Glomerular visceral epithelial cell (primary cell): ENCODE data around the gene SHANK3.
A peak's percentile ranks its signal among the peaks of the same experiment; 100 is the strongest.
"Not testable (repeated sequence)": the region's sequence is repeated elsewhere in the genome, so short reads cannot be mapped to it uniquely, and the experiment has no call there.

Source experiments
- DNase-seq: peaks from one replicate; pipeline ENCODE4 v3.0.0-alpha.2; 2016; ENCODE audit errors: extremely low spot score

Gene SHANK3

GRCh38 chr22:50672471-50673230 lies at the start of gene SHANK3:
Gene SHANK3 (plus strand): TSS chr22:50672823.
- DNase-seq, result no peak

GRCh38 chr22:50624347-50625130 lies 48.1 kb upstream of the SHANK3 start:
- no peak for DNase-seq

GRCh38 chr22:50625131-50625567 lies 47.5 kb upstream of the SHANK3 start:
- DNase-seq, result no peak

DNA sequence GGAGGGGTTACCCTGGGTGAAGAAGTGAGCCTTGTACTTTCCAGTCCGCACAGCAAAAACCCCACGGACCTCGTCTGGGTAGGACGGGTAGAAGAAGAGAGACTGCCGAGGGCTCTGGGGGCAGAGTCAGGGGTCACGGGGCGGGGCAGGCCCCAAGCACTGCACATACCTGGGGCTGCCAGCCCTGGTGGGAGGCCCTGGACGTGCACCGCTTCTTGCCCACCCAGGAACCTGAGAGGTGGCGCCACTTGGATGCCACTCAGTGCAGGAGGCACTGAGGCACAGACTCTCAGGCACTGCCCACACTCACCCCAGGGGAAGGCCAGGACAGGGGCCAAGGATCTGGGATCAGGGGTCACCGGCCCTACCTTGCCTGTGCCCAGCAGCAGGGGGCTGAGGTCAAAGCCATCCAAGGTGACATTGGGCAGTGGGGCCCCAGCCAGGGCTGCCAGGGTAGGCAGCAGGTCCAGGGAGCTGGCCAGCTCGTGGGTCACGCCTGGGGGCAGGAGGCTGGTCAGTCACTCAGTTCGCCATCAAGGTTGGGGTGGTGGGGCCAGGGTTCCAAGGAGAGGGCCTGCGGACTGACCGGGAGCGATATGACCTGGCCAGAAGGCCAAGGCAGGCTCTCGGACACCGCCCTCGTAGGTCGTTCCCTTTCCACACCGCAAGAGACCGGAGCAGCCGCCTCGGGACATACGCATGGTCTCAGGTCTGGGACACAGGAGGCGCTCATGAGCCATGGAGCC lies 46.9 kb upstream of the SHANK3 start:
- no peak for DNase-seq

- no peak for DNase-seq
Measured at GRCh38 chr22:50626314-50626849, 46.2 kb upstream of the SHANK3 start.

DNA sequence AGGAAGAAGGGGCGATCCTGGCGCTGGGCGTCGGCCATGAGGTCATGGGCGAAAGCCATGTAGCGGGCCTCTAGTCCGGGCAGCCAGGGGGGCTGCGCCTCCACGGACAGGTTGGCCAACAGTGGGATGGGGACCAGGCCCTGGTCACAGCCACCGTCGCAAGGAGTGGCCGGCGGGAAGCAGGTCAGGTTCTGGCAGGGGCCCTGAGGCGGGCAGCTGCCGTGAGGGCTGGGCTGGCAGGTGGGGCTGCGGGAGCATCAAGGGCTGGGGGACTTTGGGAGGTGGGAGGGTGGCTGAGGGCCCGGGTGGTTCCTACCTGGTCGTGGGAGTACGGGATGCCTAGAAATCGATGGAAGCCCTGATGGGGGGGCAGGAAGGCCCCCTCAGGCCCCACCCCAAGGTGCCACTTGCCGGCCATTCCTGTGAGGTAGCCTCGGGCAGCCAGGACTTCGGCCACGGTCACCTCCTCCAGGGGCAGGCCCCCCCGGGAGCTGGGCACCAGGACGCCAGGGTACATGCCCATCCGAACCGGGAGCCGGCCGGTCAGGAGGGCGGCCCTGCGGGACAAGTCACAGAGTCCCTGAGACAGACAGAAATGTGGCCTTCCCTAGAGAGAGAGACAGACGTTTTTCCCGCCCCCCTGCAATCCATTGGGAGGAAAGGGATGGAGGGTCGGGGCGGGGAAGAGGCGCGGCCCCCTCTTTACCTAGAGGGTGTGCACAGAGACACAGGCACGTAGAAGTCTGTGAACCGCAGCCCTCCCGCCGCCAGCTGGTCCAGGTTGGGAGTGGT lies 45.6 kb upstream of the SHANK3 start:
- no peak for DNase-seq

DNA sequence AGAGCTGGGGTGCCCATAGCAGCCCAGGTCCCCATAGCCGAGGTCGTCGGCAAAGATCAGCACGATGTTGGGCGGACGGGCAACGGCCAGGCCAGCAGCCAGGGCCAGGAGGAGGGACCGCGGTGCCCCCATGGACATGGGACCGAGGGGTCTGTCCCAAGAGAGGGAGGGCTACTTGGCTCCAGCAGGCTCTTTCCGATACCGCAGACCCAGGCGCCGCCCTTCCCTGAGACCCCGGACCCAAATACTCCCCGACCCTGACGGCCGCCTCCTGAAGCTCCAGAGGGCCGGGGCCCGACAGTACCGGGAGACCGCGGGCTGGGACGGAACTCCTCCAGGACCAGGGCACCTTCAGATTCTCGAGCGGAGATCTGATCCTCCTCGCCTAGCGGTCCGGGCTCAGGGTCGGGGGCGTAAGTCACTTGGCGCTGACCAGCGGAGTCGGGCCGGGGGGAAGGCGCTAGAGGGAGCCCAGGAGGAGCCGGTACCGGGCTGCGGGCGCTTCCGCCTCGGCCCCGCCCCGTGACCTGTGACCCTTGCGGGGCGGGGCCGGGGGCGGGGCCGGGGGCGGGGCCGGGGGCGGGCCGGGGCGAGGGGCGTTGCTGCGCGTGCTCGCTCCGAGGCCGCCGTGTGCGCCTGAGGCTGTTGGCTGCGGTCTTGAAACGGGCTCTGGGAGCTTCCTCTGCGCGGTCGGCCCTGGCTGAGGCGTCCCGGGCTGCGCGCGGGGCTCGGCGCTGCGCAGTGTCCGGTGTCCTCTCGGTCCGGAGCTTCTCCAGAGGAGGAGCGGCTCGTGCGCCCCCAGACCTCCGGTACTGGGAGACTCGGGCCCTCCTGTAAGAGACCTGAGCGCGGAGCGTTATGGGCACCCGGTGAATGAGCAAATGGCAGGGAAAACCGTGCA lies 44.7 kb upstream of the SHANK3 start, which contains the start of gene ARSA:
Gene ARSA, minus strand, starts transcription at position 511 of the 901 bp plus-strand sequence. Its CDS starts 373 bp downstream, at position 138.
- DNase-seq, result peak; percentile 83

GRCh38 chr22:50628543-50629134 lies 44.0 kb upstream of the SHANK3 start:
- no peak for DNase-seq

DNA sequence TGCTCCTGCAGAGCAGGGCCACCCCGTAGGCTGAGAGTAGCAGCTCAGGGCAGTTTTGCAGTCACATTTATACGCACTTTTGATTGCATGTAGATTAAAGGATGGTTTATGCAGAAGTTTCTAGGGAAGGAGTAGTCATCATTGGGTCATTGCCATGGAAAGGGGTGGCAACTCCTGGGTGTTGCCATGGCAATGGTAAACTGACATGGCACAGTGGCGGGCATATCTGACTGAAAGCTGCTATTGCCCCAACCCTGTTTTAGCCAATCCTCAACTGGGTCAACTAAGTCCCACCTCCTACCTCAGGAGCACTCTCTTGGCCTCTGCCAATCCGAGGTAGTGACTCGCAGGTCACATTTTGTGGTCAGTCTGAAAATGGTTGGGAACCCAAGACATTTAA lies 42.2 kb upstream of the SHANK3 start:
- no peak for DNase-seq

- no peak for DNase-seq
Measured at GRCh38 chr22:50633086-50633485, 39.5 kb upstream of the SHANK3 start.

DNA sequence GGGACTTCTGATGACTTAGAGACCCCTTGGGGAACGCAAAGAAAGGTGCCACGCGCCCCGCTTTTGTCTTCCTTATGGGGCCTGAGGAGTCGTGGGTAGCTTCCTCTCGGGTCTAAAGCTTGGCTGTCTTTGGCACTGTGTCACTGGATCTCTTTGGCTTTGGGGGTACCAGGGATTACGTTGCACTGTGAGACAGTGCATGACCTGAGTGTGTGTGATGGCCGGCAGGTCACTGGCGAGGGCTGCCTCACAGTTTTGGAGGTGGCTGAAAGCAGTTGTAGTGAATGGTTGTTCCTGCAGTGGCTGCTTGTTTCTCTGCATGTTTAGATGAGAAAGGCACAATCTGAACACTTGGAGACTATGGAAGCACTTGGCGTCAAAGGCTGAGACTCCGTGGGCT lies 38.9 kb upstream of the SHANK3 start:
- no peak for DNase-seq

DNA sequence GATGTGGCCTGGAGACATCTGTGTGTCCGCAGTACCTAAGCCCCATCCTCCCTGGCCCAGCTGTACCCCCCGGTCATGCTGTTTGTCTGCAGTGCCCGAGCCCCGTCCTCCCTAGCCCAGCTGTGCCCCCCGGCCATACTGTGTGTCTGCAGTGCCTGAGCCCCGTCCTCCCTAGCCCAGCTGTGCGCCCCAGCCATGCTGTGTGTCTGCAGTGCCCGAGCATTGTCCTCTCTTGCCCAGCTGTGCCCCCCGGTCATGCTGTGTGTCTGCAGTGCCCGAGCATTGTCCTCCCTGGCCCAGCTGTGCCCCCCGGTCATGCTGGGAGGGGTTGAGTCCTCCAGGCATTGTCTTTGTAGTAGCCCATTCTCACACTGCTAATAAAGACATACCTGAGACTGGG lies 37.0 kb upstream of the SHANK3 start:
- no peak for DNase-seq

DNA sequence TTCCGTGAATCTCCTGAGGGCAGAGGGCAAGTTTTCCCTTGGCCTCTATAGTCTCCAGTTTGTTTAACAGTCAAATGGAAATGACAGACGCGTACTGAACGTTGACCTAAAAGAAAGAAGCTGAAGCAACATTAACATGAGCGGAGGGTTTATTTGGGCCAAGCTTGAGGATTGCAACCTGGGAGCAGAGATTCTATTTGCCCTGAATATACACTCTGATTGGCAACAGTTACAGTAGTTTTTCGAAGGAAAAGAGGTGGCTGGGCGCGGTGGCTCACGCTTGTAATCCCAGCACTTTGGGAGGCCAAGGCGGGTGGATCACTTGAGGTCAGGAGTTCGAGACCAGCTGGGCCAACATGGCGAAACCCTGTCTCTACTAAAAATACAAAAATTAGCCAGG lies 32.3 kb upstream of the SHANK3 start:
- not testable (repeated sequence) for DNase-seq

DNA sequence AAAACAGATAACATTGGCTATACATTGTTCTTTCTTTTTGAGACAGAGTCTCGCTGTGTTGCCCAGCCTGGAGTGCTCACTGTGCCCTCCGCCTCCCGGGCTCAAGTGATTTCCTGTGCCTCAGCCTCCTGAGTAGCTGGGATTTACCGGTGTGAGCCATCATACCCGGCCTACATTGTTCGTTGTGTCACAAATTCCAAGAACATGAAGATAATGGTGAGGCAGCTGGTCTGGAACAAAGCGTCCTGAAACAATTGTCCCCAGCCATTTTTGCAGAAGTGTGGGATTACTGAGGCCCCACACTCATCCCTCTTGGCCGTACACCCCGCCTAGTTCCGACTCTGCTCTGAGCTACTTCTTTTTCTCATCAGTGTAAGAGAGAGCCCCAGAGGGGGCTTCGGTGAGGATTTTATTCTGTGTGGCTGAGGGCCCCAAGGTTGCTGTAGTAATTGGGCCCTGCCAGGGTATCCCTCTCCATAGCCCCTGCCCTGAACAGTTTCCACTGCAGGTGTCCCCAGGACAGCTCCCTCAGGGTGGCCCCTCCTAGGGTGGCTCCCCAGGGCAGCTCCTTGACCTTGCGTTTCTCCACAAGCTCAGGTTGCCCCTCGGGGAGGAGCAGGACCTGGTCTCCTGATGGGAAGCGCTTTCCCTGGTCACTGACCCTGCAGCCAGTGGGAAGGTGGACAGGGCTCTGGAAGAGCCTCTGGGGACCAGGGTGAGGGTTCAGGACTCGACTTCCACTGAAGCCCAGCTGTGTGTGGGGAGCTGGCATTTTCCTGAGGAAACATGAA lies 31.6 kb upstream of the SHANK3 start:
- DNase-seq, result no peak

- DNase-seq, result no peak
Measured at GRCh38 chr22:50641696-50642607, 30.7 kb upstream of the SHANK3 start.

GRCh38 chr22:50643021-50643820 lies 29.4 kb upstream of the SHANK3 start:
- DNase-seq, result not testable (repeated sequence)

DNA sequence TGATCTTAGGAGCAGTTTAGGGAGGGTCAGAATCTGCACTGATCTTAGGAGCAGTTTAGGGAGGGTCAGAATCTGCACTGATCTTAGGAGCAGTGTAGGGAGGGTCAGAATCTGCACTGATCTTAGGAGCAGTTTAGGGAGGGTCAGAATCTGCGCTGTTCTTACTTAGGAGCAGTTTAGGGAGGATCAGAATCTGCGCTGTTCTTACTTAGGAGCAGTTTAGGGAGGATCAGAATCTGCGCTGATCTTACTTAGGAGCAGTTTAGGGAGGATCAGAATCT lies 28.9 kb upstream of the SHANK3 start:
- not testable (repeated sequence) for DNase-seq
